HEK293 (cell line): ENCODE data around the gene PLCD3.

Experiments
- TF ChIP-seq, protein P1 (sequence below): fragments of 450-650 bp; formaldehyde crosslinking; IDR thresholded peaks from 2 replicates; pipeline ENCODE4 v1.5.1; 2016; ENCODE audit warnings: missing biosample characterization, missing genetic modification characterization
- TF ChIP-seq, protein P2 (sequence below): fragments of 450-650 bp; formaldehyde crosslinking; IDR thresholded peaks from 2 replicates; pipeline ENCODE4 v1.5.1; 2016; ENCODE audit warnings: missing biosample characterization, missing genetic modification characterization

DNA sequence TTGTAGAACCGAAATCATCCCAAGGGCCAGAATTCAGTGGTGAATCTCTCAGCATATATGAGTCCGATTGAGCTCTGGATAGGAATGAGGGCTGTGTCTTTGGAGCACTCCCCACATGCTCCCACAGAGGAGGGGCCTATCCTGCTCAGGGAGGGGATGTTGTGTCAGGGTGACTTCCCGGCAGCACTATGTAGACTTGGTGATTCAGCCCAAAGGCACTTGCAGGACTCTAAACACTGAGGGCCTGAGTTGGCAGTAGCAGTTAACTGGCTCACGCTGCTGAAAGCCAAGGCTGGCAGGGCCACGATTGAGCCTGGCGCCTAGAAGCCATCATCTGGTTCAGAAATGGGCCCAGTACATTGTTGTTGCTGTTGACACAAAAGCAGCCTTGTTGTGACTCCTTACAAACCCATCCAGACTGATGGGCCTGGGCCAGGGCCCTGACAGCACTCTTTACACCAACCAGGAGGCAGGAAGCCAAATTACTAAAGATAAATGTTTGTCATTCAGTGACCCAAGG is 39.3 kb downstream of the PLCD3 start:
- TF ChIP-seq, protein P1, sequence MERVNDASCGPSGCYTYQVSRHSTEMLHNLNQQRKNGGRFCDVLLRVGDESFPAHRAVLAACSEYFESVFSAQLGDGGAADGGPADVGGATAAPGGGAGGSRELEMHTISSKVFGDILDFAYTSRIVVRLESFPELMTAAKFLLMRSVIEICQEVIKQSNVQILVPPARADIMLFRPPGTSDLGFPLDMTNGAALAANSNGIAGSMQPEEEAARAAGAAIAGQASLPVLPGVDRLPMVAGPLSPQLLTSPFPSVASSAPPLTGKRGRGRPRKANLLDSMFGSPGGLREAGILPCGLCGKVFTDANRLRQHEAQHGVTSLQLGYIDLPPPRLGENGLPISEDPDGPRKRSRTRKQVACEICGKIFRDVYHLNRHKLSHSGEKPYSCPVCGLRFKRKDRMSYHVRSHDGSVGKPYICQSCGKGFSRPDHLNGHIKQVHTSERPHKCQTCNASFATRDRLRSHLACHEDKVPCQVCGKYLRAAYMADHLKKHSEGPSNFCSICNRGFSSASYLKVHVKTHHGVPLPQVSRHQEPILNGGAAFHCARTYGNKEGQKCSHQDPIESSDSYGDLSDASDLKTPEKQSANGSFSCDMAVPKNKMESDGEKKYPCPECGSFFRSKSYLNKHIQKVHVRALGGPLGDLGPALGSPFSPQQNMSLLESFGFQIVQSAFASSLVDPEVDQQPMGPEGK (tag by site-specific recombination): no peak
- TF ChIP-seq, protein P2, sequence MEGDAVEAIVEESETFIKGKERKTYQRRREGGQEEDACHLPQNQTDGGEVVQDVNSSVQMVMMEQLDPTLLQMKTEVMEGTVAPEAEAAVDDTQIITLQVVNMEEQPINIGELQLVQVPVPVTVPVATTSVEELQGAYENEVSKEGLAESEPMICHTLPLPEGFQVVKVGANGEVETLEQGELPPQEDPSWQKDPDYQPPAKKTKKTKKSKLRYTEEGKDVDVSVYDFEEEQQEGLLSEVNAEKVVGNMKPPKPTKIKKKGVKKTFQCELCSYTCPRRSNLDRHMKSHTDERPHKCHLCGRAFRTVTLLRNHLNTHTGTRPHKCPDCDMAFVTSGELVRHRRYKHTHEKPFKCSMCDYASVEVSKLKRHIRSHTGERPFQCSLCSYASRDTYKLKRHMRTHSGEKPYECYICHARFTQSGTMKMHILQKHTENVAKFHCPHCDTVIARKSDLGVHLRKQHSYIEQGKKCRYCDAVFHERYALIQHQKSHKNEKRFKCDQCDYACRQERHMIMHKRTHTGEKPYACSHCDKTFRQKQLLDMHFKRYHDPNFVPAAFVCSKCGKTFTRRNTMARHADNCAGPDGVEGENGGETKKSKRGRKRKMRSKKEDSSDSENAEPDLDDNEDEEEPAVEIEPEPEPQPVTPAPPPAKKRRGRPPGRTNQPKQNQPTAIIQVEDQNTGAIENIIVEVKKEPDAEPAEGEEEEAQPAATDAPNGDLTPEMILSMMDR: no peak
